ENCODE data around the gene TMTC2. TPM values are rescaled to one million over a fixed set of nuclear protein-coding genes. Genes with fewer than 3 reads are reported as not detected.

Gene TMTC2
- total RNA-seq, 1 donor from 2014 or later = 25.5 TPM

DNA sequence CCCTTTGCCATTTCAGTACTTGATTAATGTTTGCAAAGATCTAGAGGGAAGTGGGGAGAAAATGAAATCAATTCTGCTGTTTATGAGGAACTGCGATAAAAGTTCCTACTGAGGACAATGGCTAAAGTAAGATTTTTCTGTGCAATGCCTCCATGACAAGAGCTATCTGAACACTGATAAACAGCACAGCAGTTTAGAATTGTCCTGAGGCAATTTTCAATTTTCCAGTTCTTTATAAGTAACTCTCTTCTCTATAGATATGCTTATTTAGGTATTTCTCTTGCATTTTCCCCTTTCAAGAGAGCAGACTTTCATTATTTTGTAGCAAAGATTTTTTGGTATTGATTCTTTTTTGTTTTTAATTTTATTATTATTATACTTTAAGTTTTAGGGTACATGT lies 34.6 kb upstream of the TMTC2 start:
- H3K4me1 Mint-ChIP-seq = peaks cover 12% of the 10 kb centered on the region
- Histone ChIP-seq H3K4me2 (no peak overlapping the region), H3F3A (ENCODE audit: low read depth) (no peaks in the 10 kb centered on the region), H2AFZ (replicated peaks) (no peak overlapping the region), H3K4me3 (no peak overlapping the region), H3K9ac (no peak overlapping the region), H3K4me1 (peaks cover 7% of the 10 kb centered on the region), H3K79me2 (ENCODE audit: low read depth) (no peaks in the 10 kb centered on the region), H3K36me3 (no peaks in the 10 kb centered on the region), H3K27ac (no peak overlapping the region), H3K27me3 (no peaks in the 10 kb centered on the region), H3K9me3 (ENCODE audit: low read depth) (no peaks in the 10 kb centered on the region), H4K20me1 (ENCODE audit: low read depth) (no peaks in the 10 kb centered on the region)
- H3K36me3 Mint-ChIP-seq = no peaks in the 10 kb centered on the region
- TF ChIP-seq CTCF (IDR thresholded peaks at IDR 0.05) (no peak), EZH2 (IDR thresholded peaks at IDR 0.05) (no peak), EZH2phosphoT487 (IDR thresholded peaks at IDR 0.05) (no peak)
- H3K4me3 Mint-ChIP-seq = no peak overlapping the region
- DNase-seq (ENCODE audit: low spot score) = no peak
- no peaks in the 10 kb centered on the region for H3K27me3 Mint-ChIP-seq (ENCODE audit: insufficient read depth, low read depth)
- H3K27ac Mint-ChIP-seq = no peak overlapping the region
- no peaks in the 10 kb centered on the region for H3K9me3 Mint-ChIP-seq

GRCh38 chr12:82655751-82656150 lies 31.0 kb upstream of the TMTC2 start:
- TF ChIP-seq CTCF (IDR thresholded peaks at IDR 0.05) (no peak), EZH2 (IDR thresholded peaks at IDR 0.05) (no peak), EZH2phosphoT487 (IDR thresholded peaks at IDR 0.05) (no peak)
- Histone ChIP-seq H3K36me3 (no peaks in the 10 kb centered on the region), H3K4me2 (no peak overlapping the region), H3K4me1 (peaks cover 2% of the 10 kb centered on the region), H3K4me3 (no peak overlapping the region), H3K9ac (no peak overlapping the region), H3K79me2 (ENCODE audit: low read depth) (no peaks in the 10 kb centered on the region), H3K27me3 (no peaks in the 10 kb centered on the region), H3F3A (ENCODE audit: low read depth) (no peaks in the 10 kb centered on the region), H2AFZ (replicated peaks) (no peak overlapping the region), H3K9me3 (ENCODE audit: low read depth) (no peaks in the 10 kb centered on the region), H3K27ac (no peak overlapping the region), H4K20me1 (ENCODE audit: low read depth) (no peaks in the 10 kb centered on the region)
- Mint-ChIP-seq H3K27ac (no peak overlapping the region), H3K9me3 (peaks cover 9% of the 10 kb centered on the region), H3K27me3 (ENCODE audit: insufficient read depth, low read depth) (no peaks in the 10 kb centered on the region), H3K4me1 (peaks cover 2% of the 10 kb centered on the region), H3K4me3 (no peak overlapping the region), H3K36me3 (no peaks in the 10 kb centered on the region)
- DNase-seq (ENCODE audit: low spot score) = no peak

DNA sequence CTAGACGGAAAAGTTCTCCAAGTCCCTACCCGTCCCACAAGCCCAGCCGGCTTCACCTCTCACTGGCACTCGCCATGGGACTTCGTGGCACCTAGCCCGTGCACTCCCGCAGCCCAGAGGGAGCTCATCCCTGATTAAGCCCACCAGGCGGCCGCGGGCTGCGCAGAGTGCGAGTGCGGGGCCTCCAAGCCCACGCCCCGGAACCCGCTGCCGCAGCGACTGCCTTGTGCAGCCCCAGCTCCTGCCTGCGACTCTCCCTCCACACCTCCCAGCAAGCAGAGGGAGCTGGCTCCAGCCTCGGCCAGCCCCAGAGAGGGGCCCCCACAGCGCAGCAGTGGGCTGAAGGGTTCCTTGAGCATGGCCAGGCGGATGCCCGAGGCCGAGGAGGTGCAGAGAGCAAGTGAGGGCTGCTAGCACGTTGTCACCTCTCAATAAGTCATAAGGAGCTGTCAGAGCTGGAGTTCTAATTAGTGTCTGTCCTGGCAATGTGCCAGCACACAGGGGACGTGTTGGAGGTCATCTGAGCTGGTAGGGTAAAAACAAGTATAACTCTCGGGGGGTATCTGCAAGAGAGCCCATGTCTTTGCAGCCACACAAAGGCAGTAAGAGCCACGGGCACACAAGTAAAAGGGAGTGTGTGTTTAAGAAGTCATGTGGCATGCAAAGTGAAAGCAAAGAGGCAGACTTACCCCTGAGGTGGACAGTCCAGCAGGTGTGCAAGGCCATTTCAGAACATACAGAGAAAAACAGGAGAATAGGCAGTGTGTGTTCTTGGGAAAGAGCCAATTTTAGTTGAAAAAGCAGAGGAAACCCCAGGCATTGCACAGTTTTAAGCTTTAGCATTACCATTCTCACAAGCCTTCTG lies 27.1 kb upstream of the TMTC2 start:
- H3K27ac ChIP-seq = no peak overlapping the region
- DNase-seq (ENCODE audit: low spot score) = no peak
- H3K27me3 ChIP-seq = no peaks in the 10 kb centered on the region
- Mint-ChIP-seq H3K27ac (no peak overlapping the region), H3K9me3 (peaks cover 9% of the 10 kb centered on the region), H3K4me1 (peaks cover 11% of the 10 kb centered on the region), H3K36me3 (no peaks in the 10 kb centered on the region), H3K27me3 (ENCODE audit: insufficient read depth, low read depth) (no peaks in the 10 kb centered on the region), H3K4me3 (no peak overlapping the region)
- H4K20me1 ChIP-seq (ENCODE audit: low read depth) = no peaks in the 10 kb centered on the region
- H2AFZ ChIP-seq (replicated peaks) = no peak overlapping the region
- H3K4me1 ChIP-seq = no peaks in the 10 kb centered on the region
- no peak for TF ChIP-seq EZH2 (IDR thresholded peaks at IDR 0.05)
- TF ChIP-seq CTCF (IDR thresholded peaks at IDR 0.05) = no peak
- no peaks in the 10 kb centered on the region for H3F3A ChIP-seq (ENCODE audit: low read depth)
- H3K79me2 ChIP-seq (ENCODE audit: low read depth) = no peaks in the 10 kb centered on the region
- no peak overlapping the region for H3K4me2 ChIP-seq
- H3K4me3 ChIP-seq = no peak overlapping the region
- H3K9ac ChIP-seq = no peak overlapping the region
- H3K36me3 ChIP-seq = no peaks in the 10 kb centered on the region
- no peaks in the 10 kb centered on the region for H3K9me3 ChIP-seq (ENCODE audit: low read depth)
